ENCODE measurements around the gene GIPR. TPM values are rescaled to one million over a fixed set of nuclear protein-coding genes. Genes with fewer than 3 reads are reported as not detected.
A peak's percentile ranks its signal among the peaks of the same experiment; 100 is the strongest.

GIPR gene
- total and polyA plus RNA-seq, 2 of the 13 experiments (the other 11 are each of a cell fraction or from before 2014, with no cell fraction given): 0.15 to 1.2 TPM

DNA sequence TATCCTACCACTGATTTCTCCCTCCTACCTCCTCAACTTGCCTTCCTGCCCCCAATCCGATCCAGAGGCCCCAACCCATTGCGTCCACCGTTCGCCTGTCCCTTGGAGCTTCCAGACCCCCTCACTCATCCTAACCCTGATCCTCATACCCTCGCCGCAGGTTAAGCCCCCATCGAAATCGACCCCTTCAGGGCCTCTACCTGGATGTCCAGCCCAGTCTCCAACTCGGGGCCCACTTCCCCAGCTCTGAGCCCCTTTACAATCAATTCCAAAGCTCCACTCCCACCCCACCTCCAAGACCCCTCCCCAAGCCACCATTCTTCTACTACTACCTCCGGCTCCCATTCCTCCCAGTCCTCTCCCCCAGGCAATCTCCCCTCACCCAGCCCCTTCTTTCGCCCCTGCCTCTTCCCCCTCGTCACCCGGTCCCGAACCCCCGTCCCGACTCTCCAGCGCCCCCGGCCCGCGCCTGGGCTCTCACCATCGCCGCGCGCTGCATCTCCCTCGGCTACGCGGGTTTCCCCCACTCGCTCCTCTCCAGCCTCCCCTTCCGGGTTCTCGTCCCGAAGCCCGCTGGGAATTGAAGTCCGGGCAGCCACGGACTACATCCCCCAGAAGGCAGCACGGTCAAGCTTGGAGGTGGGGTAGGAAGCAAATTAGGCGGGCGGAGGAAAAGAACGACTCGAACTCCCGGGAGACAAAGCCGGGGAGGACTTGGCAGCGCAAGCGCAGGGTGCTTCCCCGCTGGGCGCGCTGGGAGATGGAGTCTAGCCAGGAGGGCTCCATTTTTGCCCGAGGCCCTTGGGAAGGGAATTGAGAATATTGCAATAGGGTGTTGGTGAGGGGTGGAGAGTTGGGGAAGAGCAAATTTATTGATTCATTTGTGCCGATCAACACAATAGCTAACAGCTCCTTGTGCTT lies 62.6 kb downstream of the GIPR start, which contains the start of gene FBXO46 (continued):
- TF ChIP-seq ZNF775 (CRISPR knock-in tag; IDR thresholded peaks at IDR 0.05; ENCODE audit: borderline replicate concordance) (no peak), ZBTB7B (CRISPR knock-in tag; IDR thresholded peaks at IDR 0.05) (no peak), ZEB1 (IDR thresholded peaks at IDR 0.05; ENCODE audit: insufficient replicate concordance, low read depth) (no peak), JDP2 (CRISPR knock-in tag; IDR thresholded peaks at IDR 0.05; ENCODE audit: borderline replicate concordance) (no peak), HMGA1 (CRISPR knock-in tag; conservative IDR thresholded peaks at IDR 0.05) (no peak), NFKBIZ (CRISPR knock-in tag; IDR thresholded peaks at IDR 0.05) (no peak), AGO1 (IDR thresholded peaks at IDR 0.05; ENCODE audit: low read depth, low read length, poor library complexity, severe bottlenecking) (no peak)
- TF ChIP-seq, protein P1, sequence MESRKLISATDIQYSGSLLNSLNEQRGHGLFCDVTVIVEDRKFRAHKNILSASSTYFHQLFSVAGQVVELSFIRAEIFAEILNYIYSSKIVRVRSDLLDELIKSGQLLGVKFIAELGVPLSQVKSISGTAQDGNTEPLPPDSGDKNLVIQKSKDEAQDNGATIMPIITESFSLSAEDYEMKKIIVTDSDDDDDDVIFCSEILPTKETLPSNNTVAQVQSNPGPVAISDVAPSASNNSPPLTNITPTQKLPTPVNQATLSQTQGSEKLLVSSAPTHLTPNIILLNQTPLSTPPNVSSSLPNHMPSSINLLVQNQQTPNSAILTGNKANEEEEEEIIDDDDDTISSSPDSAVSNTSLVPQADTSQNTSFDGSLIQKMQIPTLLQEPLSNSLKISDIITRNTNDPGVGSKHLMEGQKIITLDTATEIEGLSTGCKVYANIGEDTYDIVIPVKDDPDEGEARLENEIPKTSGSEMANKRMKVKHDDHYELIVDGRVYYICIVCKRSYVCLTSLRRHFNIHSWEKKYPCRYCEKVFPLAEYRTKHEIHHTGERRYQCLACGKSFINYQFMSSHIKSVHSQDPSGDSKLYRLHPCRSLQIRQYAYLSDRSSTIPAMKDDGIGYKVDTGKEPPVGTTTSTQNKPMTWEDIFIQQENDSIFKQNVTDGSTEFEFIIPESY (CRISPR knock-in tag; IDR thresholded peaks at IDR 0.05): peak; percentile 45; the same call in 1 of the 2 replicates
- TF ChIP-seq, protein P2, sequence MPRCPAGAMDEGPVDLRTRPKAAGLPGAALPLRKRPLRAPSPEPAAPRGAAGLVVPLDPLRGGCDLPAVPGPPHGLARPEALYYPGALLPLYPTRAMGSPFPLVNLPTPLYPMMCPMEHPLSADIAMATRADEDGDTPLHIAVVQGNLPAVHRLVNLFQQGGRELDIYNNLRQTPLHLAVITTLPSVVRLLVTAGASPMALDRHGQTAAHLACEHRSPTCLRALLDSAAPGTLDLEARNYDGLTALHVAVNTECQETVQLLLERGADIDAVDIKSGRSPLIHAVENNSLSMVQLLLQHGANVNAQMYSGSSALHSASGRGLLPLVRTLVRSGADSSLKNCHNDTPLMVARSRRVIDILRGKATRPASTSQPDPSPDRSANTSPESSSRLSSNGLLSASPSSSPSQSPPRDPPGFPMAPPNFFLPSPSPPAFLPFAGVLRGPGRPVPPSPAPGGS (CRISPR knock-in tag; IDR thresholded peaks at IDR 0.05): no peak
- TF ChIP-seq, protein P3, sequence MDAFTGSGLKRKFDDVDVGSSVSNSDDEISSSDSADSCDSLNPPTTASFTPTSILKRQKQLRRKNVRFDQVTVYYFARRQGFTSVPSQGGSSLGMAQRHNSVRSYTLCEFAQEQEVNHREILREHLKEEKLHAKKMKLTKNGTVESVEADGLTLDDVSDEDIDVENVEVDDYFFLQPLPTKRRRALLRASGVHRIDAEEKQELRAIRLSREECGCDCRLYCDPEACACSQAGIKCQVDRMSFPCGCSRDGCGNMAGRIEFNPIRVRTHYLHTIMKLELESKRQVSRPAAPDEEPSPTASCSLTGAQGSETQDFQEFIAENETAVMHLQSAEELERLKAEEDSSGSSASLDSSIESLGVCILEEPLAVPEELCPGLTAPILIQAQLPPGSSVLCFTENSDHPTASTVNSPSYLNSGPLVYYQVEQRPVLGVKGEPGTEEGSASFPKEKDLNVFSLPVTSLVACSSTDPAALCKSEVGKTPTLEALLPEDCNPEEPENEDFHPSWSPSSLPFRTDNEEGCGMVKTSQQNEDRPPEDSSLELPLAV (CRISPR knock-in tag; conservative IDR thresholded peaks at IDR 0.05; ENCODE audit: low read depth): no peak
- TF ChIP-seq, protein P4, sequence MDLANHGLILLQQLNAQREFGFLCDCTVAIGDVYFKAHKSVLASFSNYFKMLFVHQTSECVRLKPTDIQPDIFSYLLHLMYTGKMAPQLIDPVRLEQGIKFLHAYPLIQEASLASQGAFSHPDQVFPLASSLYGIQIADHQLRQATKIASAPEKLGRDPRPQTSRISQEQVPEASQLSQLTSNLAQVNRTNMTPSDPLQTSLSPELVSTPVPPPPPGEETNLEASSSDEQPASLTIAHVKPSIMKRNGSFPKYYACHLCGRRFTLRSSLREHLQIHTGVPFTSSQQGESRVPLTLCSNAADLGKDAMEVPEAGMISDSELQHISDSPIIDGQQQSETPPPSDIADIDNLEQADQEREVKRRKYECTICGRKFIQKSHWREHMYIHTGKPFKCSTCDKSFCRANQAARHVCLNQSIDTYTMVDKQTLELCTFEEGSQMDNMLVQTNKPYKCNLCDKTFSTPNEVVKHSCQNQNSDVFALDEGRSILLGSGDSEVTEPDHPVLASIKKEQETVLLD (CRISPR knock-in tag; IDR thresholded peaks at IDR 0.05; ENCODE audit: low read depth): no peak
- TF ChIP-seq, protein P5, sequence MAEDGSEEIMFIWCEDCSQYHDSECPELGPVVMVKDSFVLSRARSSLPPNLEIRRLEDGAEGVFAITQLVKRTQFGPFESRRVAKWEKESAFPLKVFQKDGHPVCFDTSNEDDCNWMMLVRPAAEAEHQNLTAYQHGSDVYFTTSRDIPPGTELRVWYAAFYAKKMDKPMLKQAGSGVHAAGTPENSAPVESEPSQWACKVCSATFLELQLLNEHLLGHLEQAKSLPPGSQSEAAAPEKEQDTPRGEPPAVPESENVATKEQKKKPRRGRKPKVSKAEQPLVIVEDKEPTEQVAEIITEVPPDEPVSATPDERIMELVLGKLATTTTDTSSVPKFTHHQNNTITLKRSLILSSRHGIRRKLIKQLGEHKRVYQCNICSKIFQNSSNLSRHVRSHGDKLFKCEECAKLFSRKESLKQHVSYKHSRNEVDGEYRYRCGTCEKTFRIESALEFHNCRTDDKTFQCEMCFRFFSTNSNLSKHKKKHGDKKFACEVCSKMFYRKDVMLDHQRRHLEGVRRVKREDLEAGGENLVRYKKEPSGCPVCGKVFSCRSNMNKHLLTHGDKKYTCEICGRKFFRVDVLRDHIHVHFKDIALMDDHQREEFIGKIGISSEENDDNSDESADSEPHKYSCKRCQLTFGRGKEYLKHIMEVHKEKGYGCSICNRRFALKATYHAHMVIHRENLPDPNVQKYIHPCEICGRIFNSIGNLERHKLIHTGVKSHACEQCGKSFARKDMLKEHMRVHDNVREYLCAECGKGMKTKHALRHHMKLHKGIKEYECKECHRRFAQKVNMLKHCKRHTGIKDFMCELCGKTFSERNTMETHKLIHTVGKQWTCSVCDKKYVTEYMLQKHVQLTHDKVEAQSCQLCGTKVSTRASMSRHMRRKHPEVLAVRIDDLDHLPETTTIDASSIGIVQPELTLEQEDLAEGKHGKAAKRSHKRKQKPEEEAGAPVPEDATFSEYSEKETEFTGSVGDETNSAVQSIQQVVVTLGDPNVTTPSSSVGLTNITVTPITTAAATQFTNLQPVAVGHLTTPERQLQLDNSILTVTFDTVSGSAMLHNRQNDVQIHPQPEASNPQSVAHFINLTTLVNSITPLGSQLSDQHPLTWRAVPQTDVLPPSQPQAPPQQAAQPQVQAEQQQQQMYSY (CRISPR knock-in tag; IDR thresholded peaks at IDR 0.05): no peak
- TF ChIP-seq, protein P6, sequence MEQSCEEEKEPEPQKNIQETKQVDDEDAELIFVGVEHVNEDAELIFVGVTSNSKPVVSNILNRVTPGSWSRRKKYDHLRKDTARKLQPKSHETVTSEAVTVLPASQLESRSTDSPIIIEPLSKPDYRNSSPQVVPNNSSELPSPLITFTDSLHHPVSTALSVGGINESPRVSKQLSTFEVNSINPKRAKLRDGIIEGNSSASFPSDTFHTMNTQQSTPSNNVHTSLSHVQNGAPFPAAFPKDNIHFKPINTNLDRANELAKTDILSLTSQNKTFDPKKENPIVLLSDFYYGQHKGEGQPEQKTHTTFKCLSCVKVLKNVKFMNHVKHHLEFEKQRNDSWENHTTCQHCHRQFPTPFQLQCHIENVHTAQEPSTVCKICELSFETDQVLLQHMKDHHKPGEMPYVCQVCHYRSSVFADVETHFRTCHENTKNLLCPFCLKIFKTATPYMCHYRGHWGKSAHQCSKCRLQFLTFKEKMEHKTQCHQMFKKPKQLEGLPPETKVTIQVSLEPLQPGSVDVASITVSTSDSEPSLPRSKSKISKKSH (CRISPR knock-in tag; IDR thresholded peaks at IDR 0.05; ENCODE audit: borderline replicate concordance): no peak
